ENCODE data around the gene TPGS2. TPM values are rescaled to one million over a fixed set of nuclear protein-coding genes. Genes with fewer than 3 reads are reported as not detected.

The TPGS2 gene
- total and polyA plus RNA-seq, 2 of the 13 experiments (the other 11 are each of a cell fraction or from before 2014, with no cell fraction given) = 73.3 to 137 TPM

DNA sequence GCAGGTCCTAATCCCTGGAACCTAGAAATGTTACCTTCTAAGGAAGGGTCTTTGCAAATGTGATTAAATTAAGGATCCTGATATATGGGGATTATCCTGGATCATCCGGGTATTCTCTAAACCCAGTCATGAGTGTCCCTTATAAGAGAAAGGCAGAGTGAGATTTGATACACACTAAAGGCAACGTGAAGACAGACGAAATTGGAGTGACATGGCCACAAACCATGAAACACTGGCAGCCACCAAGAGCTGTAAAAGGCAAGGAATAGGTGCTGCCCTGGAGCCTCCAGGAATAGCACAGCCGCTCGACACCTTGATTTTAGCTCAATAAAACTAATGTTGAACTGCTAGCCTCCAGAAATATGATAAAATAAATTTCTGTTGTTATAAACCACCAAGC is 45.0 kb downstream of the TPGS2 start (continued):
- TF ChIP-seq, protein P1, sequence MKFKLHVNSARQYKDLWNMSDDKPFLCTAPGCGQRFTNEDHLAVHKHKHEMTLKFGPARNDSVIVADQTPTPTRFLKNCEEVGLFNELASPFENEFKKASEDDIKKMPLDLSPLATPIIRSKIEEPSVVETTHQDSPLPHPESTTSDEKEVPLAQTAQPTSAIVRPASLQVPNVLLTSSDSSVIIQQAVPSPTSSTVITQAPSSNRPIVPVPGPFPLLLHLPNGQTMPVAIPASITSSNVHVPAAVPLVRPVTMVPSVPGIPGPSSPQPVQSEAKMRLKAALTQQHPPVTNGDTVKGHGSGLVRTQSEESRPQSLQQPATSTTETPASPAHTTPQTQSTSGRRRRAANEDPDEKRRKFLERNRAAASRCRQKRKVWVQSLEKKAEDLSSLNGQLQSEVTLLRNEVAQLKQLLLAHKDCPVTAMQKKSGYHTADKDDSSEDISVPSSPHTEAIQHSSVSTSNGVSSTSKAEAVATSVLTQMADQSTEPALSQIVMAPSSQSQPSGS (CRISPR knock-in tag; IDR thresholded peaks at IDR 0.05) = no peak
- no peak for TF ChIP-seq ZNF33B (CRISPR knock-in tag; IDR thresholded peaks at IDR 0.05)
- TF ChIP-seq ZNF501 (CRISPR knock-in tag; IDR thresholded peaks at IDR 0.05) = no peak

DNA sequence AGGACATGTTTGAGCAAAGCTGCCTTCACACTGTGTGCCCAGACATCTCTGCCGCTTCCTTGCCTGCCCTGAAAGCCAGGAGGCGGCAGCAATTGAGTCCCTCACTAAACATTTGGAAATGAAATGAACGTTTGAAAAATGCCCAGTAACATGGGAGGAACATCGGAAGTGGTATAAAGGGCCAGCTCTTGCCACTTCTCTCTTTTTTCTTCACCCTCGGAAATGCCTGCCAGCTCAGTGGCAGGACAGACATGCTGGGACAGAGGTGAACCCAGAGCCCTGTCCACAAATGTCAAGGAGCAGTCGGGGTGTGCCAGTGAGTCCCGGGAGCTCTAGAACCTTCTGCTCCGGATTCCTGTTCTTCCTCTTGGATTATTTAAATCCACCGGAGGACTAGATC is 46.1 kb downstream of the TPGS2 start:
- Histone ChIP-seq H2AFZ (ENCODE audit: low read length) (no peak overlapping the region), H3K9me3 (ENCODE audit: low read length) (no peaks in the 10 kb centered on the region), H3K36me3 (replicated peaks in 1 of 2; ENCODE audit: control insufficient read depth in 1 of 2, insufficient read depth in 2 of 2, low read length in 2 of 2) (no peaks in the 10 kb centered on the region; a peak in 1 of 5 replicates), H3K27me3 (ENCODE audit: control insufficient read depth in 1 of 2, insufficient read depth in 2 of 2, low read length in 2 of 2) (no peaks in the 10 kb centered on the region), H3K4me1 (ENCODE audit: insufficient read depth, low read length) (peaks cover 9% of the 10 kb centered on the region), H3K27ac (ENCODE audit: extremely low read length, insufficient read depth, low read length) (no peak overlapping the region), H3K4me2 (ENCODE audit: low read depth, low read length) (no peak overlapping the region), H3K79me2 (ENCODE audit: insufficient read depth, low read length) (no peaks in the 10 kb centered on the region), H3K9ac (ENCODE audit: insufficient read depth, low read depth, low read length) (no peak overlapping the region), H4K20me1 (ENCODE audit: insufficient read depth, low read length) (no peaks in the 10 kb centered on the region), H3K4me3 (replicated peaks in 1 of 3; ENCODE audit: insufficient read depth in 1 of 3, low read depth in 2 of 3, low read length in 3 of 3) (no peak overlapping the region)
- TF ChIP-seq XRCC5 (optimal IDR thresholded peaks at IDR 0.05; ENCODE audit: low read length) = no peak
- no peak for TF ChIP-seq ZNF354B (CRISPR knock-in tag; IDR thresholded peaks at IDR 0.05)
- no peak for TF ChIP-seq POLR2AphosphoS5 (IDR thresholded peaks at IDR 0.05; ENCODE audit: low read depth, low read length)
- TF ChIP-seq, protein P2, sequence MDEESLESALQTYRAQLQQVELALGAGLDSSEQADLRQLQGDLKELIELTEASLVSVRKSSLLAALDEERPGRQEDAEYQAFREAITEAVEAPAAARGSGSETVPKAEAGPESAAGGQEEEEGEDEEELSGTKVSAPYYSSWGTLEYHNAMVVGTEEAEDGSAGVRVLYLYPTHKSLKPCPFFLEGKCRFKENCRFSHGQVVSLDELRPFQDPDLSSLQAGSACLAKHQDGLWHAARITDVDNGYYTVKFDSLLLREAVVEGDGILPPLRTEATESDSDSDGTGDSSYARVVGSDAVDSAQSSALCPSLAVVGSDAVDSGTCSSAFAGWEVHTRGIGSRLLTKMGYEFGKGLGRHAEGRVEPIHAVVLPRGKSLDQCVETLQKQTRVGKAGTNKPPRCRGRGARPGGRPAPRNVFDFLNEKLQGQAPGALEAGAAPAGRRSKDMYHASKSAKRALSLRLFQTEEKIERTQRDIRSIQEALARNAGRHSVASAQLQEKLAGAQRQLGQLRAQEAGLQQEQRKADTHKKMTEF (CRISPR knock-in tag; IDR thresholded peaks at IDR 0.05) = no peak
- no peak for TF ChIP-seq ZBTB20 (CRISPR knock-in tag; IDR thresholded peaks at IDR 0.05; ENCODE audit: borderline replicate concordance, low read depth)
- TF ChIP-seq, protein P3, sequence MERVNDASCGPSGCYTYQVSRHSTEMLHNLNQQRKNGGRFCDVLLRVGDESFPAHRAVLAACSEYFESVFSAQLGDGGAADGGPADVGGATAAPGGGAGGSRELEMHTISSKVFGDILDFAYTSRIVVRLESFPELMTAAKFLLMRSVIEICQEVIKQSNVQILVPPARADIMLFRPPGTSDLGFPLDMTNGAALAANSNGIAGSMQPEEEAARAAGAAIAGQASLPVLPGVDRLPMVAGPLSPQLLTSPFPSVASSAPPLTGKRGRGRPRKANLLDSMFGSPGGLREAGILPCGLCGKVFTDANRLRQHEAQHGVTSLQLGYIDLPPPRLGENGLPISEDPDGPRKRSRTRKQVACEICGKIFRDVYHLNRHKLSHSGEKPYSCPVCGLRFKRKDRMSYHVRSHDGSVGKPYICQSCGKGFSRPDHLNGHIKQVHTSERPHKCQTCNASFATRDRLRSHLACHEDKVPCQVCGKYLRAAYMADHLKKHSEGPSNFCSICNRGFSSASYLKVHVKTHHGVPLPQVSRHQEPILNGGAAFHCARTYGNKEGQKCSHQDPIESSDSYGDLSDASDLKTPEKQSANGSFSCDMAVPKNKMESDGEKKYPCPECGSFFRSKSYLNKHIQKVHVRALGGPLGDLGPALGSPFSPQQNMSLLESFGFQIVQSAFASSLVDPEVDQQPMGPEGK (CRISPR knock-in tag; IDR thresholded peaks at IDR 0.05) = no peak
- POLR2A ChIA-PET = no interaction called here
- in situ Hi-C loops (cut with HindIII; ENCODE audit: extremely low pct_ligation_motif_present, low pct_unique_long_range_greater_than_20kb) = no loop called here
- intact Hi-C loops (cut with micrococcal nuclease; ENCODE audit: unreplicated experiment) = no loop called here
- ATAC-seq = no peak
- BruUV-seq (replicated peaks) = no TSS peak
- no peak for FAIRE-seq
- WGBS (ENCODE audit: low lambda C conversion rate) = 90% methylated on average over 9 of the region's 9 CpGs
- CTCF ChIA-PET (ENCODE audit: low intra/inter-chr PET ratio, low total read pairs) = no interaction called here
- DNase-seq (ENCODE audit: low spot score) = no peak
